IMR-90 (cell line): ENCODE measurements around the gene TAF4B.

Experiments used
- CTCF ChIP-seq: conservative IDR thresholded peaks from 2 replicates; pipeline ENCODE4 v1.5.1; 2012; ENCODE audit warnings: mild to moderate bottlenecking, low read depth, low read length, improper control_type of control experiment
- ELK1 ChIP-seq: fragments of 150-350 bp; IDR thresholded peaks from 2 replicates; pipeline ENCODE4 v1.6.1; 2016; ENCODE audit warnings: low read depth, mild to moderate bottlenecking, low read length, moderate library complexity, borderline replicate concordance
- POLR2A ChIP-seq: IDR thresholded peaks from 2 replicates; pipeline ENCODE4 v1.6.1; 2012; ENCODE audit warnings: mild to moderate bottlenecking, low read depth, low read length
- RAD21 ChIP-seq: IDR thresholded peaks from 2 replicates; pipeline ENCODE4 v1.6.1; 2012; ENCODE audit warnings: low read length, improper control_type of control experiment
- RCOR1 ChIP-seq: IDR thresholded peaks from 2 replicates; pipeline ENCODE4 v1.6.1; 2012; ENCODE audit warnings: mild to moderate bottlenecking, low read length, improper control_type of control experiment; ENCODE audit not compliant: insufficient replicate concordance

GRCh38 chr18:26367425-26367824, 141.2 kb downstream of the TAF4B start:
- TF ChIP-seq POLR2A, result no peak
- no peak for TF ChIP-seq CTCF
- TF ChIP-seq RAD21, result no peak
- TF ChIP-seq RCOR1, result no peak
- TF ChIP-seq ELK1, result no peak
